Erythroblast (primary cell): ENCODE measurements around the gene PLS1.

Source experiments
- GATA1 ChIP-seq: IDR thresholded peaks from 2 replicates; pipeline ENCODE4 v1.6.1; 2011; ENCODE audit warnings: low read depth, mild to moderate bottlenecking, control low read depth, low read length, moderate library complexity
- POLR2A ChIP-seq: IDR thresholded peaks from 2 replicates; pipeline ENCODE4 v1.6.1; 2011; ENCODE audit warnings: mild to moderate bottlenecking, low read length

DNA sequence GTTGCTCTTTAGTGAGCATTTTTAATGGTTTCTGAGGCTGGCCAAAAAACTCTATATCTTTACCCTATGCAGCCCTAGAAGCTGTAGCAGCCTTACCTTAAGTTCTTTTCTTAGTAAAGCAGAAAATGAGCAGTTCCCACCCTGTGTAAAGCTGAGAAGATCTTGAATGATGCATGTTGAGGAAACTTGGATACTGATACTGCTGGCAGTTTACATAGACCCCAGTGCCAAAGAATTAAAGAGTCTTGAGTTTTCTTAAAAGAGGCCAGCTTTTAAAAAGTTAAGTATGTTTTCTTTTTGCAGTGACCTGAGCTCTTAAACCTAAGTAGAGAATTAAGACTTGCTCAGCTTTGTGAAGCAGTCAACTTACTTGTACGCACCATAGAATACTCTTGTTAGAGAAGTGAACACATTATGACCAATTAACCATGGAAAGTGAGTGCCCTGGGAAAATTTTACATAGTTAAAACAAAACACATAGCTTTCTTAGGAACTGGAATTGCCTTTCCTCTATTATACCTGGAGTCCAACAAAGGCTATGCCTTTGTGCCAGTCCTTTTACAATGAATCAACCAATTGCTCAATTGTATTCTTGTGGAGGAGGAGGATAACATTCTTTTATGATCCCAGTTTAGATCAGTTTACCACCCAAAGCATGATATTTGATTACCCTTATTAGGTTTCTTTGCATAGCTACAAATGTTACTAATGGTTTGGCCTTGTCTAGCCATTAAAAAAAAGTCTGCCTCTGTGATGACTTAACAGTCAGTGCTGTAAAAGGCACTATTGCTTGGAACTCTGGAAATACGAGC, 28.4 kb downstream of the PLS1 start:
- TF ChIP-seq POLR2A (no peak), GATA1 (no peak)
